Cerebellar nuclear complex (tissue), 1 donor: Measurements from ENCODE around the gene RXRG.

Source experiments
- DNase-seq, 2 experiments: peaks; one replicate each; lab custom pipeline; 2025; lab: John Stamatoyannopoulos, UW

The RXRG gene

GRCh38 chr1:165451691-165452090, 6.8 kb upstream of the RXRG start:
- DNase-seq: no peak

GRCh38 chr1:165449131-165449530, 4.2 kb upstream of the RXRG start:
- DNase-seq: no peak

GRCh38 chr1:165445388-165445787, 462 bp upstream of the RXRG start:
- no peak for DNase-seq

- DNase-seq: no peak
Observed at GRCh38 chr1:165443539-165444311, 1.2 kb downstream of the RXRG start.

GRCh38 chr1:165442653-165443052, 2.3 kb downstream of the RXRG start:
- no peak for DNase-seq

- DNase-seq: no peak
Observed at GRCh38 chr1:165442053-165442452, 2.9 kb downstream of the RXRG start.

- no peak for DNase-seq
Observed at GRCh38 chr1:165441166-165441880, 3.6 kb downstream of the RXRG start.

GRCh38 chr1:165439330-165439729, 5.6 kb downstream of the RXRG start:
- no peak for DNase-seq

GRCh38 chr1:165436994-165437393, 7.9 kb downstream of the RXRG start:
- no peak for DNase-seq

- no peak for DNase-seq
Observed at GRCh38 chr1:165435801-165436200, 9.1 kb downstream of the RXRG start.

- no peak for DNase-seq
Observed at GRCh38 chr1:165434281-165434680, 10.6 kb downstream of the RXRG start.

- DNase-seq: no peak
Observed at GRCh38 chr1:165431079-165431478, 13.8 kb downstream of the RXRG start.

GRCh38 chr1:165426745-165427144, 18.2 kb downstream of the RXRG start:
- DNase-seq: no peak

GRCh38 chr1:165425621-165426020, 19.3 kb downstream of the RXRG start:
- DNase-seq: no peak

- no peak for DNase-seq
Observed at GRCh38 chr1:165424454-165425216, 20.3 kb downstream of the RXRG start.

GRCh38 chr1:165423136-165423535, 21.8 kb downstream of the RXRG start:
- DNase-seq: no peak

GRCh38 chr1:165420655-165421054, 24.3 kb downstream of the RXRG start:
- no peak for DNase-seq

GRCh38 chr1:165419839-165420238, 25.1 kb downstream of the RXRG start:
- DNase-seq: no peak

- no peak for DNase-seq
Observed at GRCh38 chr1:165418195-165418594, 26.7 kb downstream of the RXRG start.

- DNase-seq: no peak
Observed at GRCh38 chr1:165416876-165417275, 28.1 kb downstream of the RXRG start.

GRCh38 chr1:165415068-165415467, 29.9 kb downstream of the RXRG start:
- no peak for DNase-seq

- no peak for DNase-seq
Observed at GRCh38 chr1:165414620-165415019, 30.3 kb downstream of the RXRG start.

- no peak for DNase-seq
Observed at GRCh38 chr1:165411396-165411795, 33.5 kb downstream of the RXRG start.
